Neural cell (in vitro differentiated cells): Measurements from ENCODE around the gene FSHR.

ENCODE experiments used
- EP300 ChIP-seq: fragments of 450-650 bp; conservative IDR thresholded peaks from 2 replicates; pipeline ENCODE4 v1.6.1; 2014; ENCODE audit warnings: antibody characterized with exemption, mild to moderate bottlenecking, moderate library complexity; ENCODE audit not compliant: poor library complexity, severe bottlenecking
- EZH2 ChIP-seq: fragments of 200-600, 300-800 bp; shearing (Covaris generic), sonication (generic); IDR thresholded peaks from 2 replicates; pipeline ENCODE4 v1.6.1; 2014; ENCODE audit warnings: antibody characterized with exemption, low read length, borderline replicate concordance, mild to moderate bottlenecking; ENCODE audit not compliant: insufficient read depth, poor library complexity, severe bottlenecking
- POLR2AphosphoS5 ChIP-seq: IDR thresholded peaks from 2 replicates; pipeline ENCODE4 v1.6.1; 2012
- SMC3 ChIP-seq: fragments of 450-650 bp; conservative IDR thresholded peaks from 2 replicates; pipeline ENCODE4 v1.6.1; 2014; ENCODE audit warnings: antibody characterized with exemption, mild to moderate bottlenecking, moderate library complexity; ENCODE audit not compliant: poor library complexity
- TAF1 ChIP-seq: IDR thresholded peaks from 2 replicates; pipeline ENCODE4 v1.6.1; 2012; ENCODE audit warnings: low read depth
- TF ChIP-seq, protein P1 (sequence below): fragments of 450-650 bp; IDR thresholded peaks from 2 replicates; pipeline ENCODE4 v1.5.1; 2014; ENCODE audit warnings: antibody characterized with exemption, mild to moderate bottlenecking, moderate library complexity; ENCODE audit not compliant: poor library complexity, severe bottlenecking

DNA sequence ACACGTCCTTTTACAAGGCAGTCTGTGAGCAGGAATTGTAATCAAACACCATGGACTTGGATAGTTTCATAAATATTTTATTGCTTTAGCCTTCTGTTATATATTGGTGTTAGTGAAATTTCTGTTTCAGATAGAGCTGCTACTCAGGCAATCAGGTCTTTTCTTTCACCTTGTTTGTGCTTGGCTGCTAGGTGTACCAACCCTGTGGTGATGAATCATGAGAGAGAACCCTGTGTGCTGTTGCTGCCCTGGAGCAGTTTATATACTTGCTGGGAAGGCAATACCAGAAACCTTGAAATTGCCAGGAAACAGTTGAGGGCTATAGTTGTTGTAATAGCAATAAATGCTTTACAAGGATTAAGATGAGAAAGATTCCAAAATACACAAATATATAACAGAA, 84.5 kb downstream of the FSHR start:
- TF ChIP-seq, protein P1, sequence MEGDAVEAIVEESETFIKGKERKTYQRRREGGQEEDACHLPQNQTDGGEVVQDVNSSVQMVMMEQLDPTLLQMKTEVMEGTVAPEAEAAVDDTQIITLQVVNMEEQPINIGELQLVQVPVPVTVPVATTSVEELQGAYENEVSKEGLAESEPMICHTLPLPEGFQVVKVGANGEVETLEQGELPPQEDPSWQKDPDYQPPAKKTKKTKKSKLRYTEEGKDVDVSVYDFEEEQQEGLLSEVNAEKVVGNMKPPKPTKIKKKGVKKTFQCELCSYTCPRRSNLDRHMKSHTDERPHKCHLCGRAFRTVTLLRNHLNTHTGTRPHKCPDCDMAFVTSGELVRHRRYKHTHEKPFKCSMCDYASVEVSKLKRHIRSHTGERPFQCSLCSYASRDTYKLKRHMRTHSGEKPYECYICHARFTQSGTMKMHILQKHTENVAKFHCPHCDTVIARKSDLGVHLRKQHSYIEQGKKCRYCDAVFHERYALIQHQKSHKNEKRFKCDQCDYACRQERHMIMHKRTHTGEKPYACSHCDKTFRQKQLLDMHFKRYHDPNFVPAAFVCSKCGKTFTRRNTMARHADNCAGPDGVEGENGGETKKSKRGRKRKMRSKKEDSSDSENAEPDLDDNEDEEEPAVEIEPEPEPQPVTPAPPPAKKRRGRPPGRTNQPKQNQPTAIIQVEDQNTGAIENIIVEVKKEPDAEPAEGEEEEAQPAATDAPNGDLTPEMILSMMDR, result no peak
- no peak for TF ChIP-seq EZH2
- no peak for TF ChIP-seq EP300
- TF ChIP-seq SMC3, result no peak
- TF ChIP-seq POLR2AphosphoS5, result no peak
- no peak for TF ChIP-seq TAF1
